ENCODE measurements around the gene C1orf105. TPM values are rescaled to one million over a fixed set of nuclear protein-coding genes. Genes with fewer than 3 reads are reported as not detected.

Gene C1orf105
- total and polyA plus RNA-seq, 2 of the 8 experiments (the other 6 are each of a cell fraction or from before 2014, with no cell fraction given) = not detected

DNA sequence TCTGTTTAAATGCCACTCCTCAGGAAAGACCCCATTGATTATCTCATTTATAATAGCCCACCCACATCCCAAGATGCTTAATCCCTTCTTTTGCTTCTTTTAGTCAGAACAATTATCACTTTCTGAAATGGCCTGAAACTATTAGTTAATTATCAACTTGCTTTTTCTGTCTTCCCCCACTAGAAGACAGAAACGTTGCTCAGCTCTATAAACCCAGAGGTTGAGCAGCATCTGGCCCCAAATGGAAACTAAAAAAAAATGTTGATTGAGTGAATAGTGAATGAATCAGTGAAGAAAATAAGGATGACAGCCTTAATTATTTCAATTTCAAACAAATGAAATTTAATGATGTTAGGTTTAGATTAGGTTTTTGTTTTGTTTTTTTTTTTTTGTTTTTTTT, 61.6 kb downstream of the C1orf105 start:
- no peak overlapping the region for H2BK5ac ChIP-seq (ENCODE audit: low read depth, low read length)
- POLR2A ChIA-PET (ENCODE audit: partially characterized antibody) = no interaction called here
- DNase-seq (ENCODE audit: low read depth in 1 of 2, low spot score in 2 of 2) (no peak), FAIRE-seq (no peak)
- H3K18ac ChIP-seq (ENCODE audit: extremely low read depth, low read length) = no peak overlapping the region
- no peak overlapping the region for H3K27ac ChIP-seq (ENCODE audit: low read depth, low read length)
- H2AFZ ChIP-seq (ENCODE audit: low read length) = no peak overlapping the region
- no peak overlapping the region for H3K14ac ChIP-seq (ENCODE audit: insufficient read length)
- H3K4me2 ChIP-seq (ENCODE audit: insufficient read depth in 1 of 2, low read depth in 2 of 2, low read length in 2 of 2) = no peak overlapping the region
- no peaks in the 10 kb centered on the region for H3K23me2 ChIP-seq (ENCODE audit: low read depth, low read length)
- H4K8ac ChIP-seq (ENCODE audit: extremely low read depth, insufficient read depth, low read length) = no peak overlapping the region
- H4K91ac ChIP-seq (replicated peaks; ENCODE audit: insufficient read length, low read length) = no peak overlapping the region
- no peaks in the 10 kb centered on the region for H3K36me3 ChIP-seq (ENCODE audit: control insufficient read depth in 2 of 4, insufficient read depth in 4 of 4, low read length in 3 of 4)
- H4K5ac ChIP-seq (ENCODE audit: insufficient read length, low read depth, low read length) = no peak overlapping the region
- H3K56ac ChIP-seq (replicated peaks; ENCODE audit: insufficient read length, low read depth, low read length) = no peak overlapping the region
- CTCF ChIA-PET (ENCODE audit: partially characterized antibody) = interaction anchor here (0.6 to 2.5 kb wide), 4 partner anchors 10 to 532 kb away, joined by 3 to 8 read pairs (median 4); no protein-coding TSS in a partner anchor
- no peaks in the 10 kb centered on the region; a peak in 1 of 7 replicates for H3K4me1 ChIP-seq (replicated peaks in 1 of 4; ENCODE audit: control insufficient read depth in 3 of 4, insufficient read depth in 4 of 4, low read length in 3 of 4)
- H2BK20ac ChIP-seq (ENCODE audit: low read length) = no peak overlapping the region
- no peaks in the 10 kb centered on the region for H3K79me1 ChIP-seq (ENCODE audit: low read depth, low read length)
- H3K27me3 ChIP-seq (replicated peaks in 1 of 4; ENCODE audit: control insufficient read depth in 3 of 4, extremely low read depth in 1 of 4, insufficient read depth in 3 of 4, low read length in 3 of 4) = no peaks in the 10 kb centered on the region
- no peak overlapping the region for H3K9ac ChIP-seq (replicated peaks in 1 of 4; ENCODE audit: extremely low read depth in 1 of 4, low read depth in 3 of 4, low read length in 3 of 4)
- no peak overlapping the region for H3K4ac ChIP-seq (replicated peaks; ENCODE audit: insufficient read length, low read depth, low read length)
- H3K4me3 ChIP-seq (ENCODE audit: extremely low read depth in 1 of 4, insufficient read depth in 2 of 4, low read depth in 3 of 4, low read length in 4 of 4) = no peak overlapping the region
- H3K23ac ChIP-seq (ENCODE audit: insufficient read length) = no peak overlapping the region
- no peak overlapping the region for H2AK5ac ChIP-seq (ENCODE audit: low read depth, low read length)
- H2BK120ac ChIP-seq (replicated peaks; ENCODE audit: low read depth, low read length) = no peak overlapping the region
- 67% methylated on average over 1 of the region's 1 CpG; no CpG with 5 or more reads in 1 of the 2 experiments for WGBS, 2 experiments (ENCODE audit: extremely low coverage in 1 of 2, insufficient coverage in 1 of 2, insufficient read length in 1 of 2, insufficient replicate concordance in 2 of 2, low coverage in 1 of 2, low lambda C conversion rate in 2 of 2, missing lambda C conversion rate in 1 of 2)
- H4K20me1 ChIP-seq (replicated peaks in 1 of 2; ENCODE audit: control insufficient read depth in 1 of 2, insufficient read depth in 2 of 2, low read length in 2 of 2) = no peaks in the 10 kb centered on the region
- H2BK12ac ChIP-seq (ENCODE audit: low read depth, low read length) = no peak overlapping the region
- no peaks in the 10 kb centered on the region for H3K79me2 ChIP-seq (ENCODE audit: control insufficient read depth in 1 of 2, insufficient read depth in 2 of 2, low read length in 2 of 2)
- no peak overlapping the region for H2BK15ac ChIP-seq (ENCODE audit: low read length)
- no peaks in the 10 kb centered on the region for H3K9me3 ChIP-seq (ENCODE audit: insufficient read depth in 2 of 2, low read depth in 1 of 2, low read length in 1 of 2)
- TF ChIP-seq FOSL1 (IDR thresholded peaks at IDR 0.05; ENCODE audit: insufficient read depth, low read depth, low read length) = no peak
- no peak for TF ChIP-seq JUND (IDR thresholded peaks at IDR 0.05; ENCODE audit: low read length)
- no peak for TF ChIP-seq POLR2A (IDR thresholded peaks at IDR 0.05; ENCODE audit: control extremely low read depth in 1 of 2, low read depth in 2 of 2, low read length in 2 of 2)
- TF ChIP-seq RAD21 (IDR thresholded peaks at IDR 0.05 in 1 of 2, conservative IDR thresholded peaks at IDR 0.05 in 1 of 2; ENCODE audit: low read depth in 2 of 2, low read length in 2 of 2) = no peak
- TF ChIP-seq RXRA (IDR thresholded peaks at IDR 0.05; ENCODE audit: insufficient read depth, low read depth, low read length) = no peak
- TF ChIP-seq ZNF274 (IDR thresholded peaks at IDR 0.05; ENCODE audit: borderline replicate concordance, extremely low read depth, low read length) = no peak
- no peak for TF ChIP-seq KDM5A (IDR thresholded peaks at IDR 0.05; ENCODE audit: low read length)
- no peak for TF ChIP-seq ATF3 (IDR thresholded peaks at IDR 0.05; ENCODE audit: insufficient read depth, low read depth, low read length)
- no peak for TF ChIP-seq CBX8 (IDR thresholded peaks at IDR 0.05; ENCODE audit: borderline replicate concordance, low read depth, low read length)
- no peak for TF ChIP-seq SP1 (IDR thresholded peaks at IDR 0.05; ENCODE audit: low read depth, low read length)
- no peak for TF ChIP-seq PHF8 (conservative IDR thresholded peaks at IDR 0.05; ENCODE audit: low read depth, low read length)
- TF ChIP-seq MAFK (IDR thresholded peaks at IDR 0.05; ENCODE audit: low read depth, low read length) = no peak
- no peak for TF ChIP-seq CTBP2 (IDR thresholded peaks at IDR 0.05; ENCODE audit: borderline replicate concordance, insufficient read depth, insufficient read length, low read length)
- no peak for TF ChIP-seq RBBP5 (IDR thresholded peaks at IDR 0.05; ENCODE audit: borderline replicate concordance, low read depth, low read length)
